Esophagus (tissue), 2 donors: ENCODE measurements around the gene WASL. TPM values are rescaled to one million over a fixed set of nuclear protein-coding genes. Genes with fewer than 3 reads are reported as not detected.

Experiments
- H3K27ac ChIP-seq, 2 donors: one replicate each; pipeline ENCODE4 v1.5.1; 2013; ENCODE audit warnings: low read depth in 2 of 2, mild to moderate bottlenecking in 2 of 2, inconsistent platforms in 1 of 2, low read length in 1 of 2, moderate library complexity in 1 of 2
- H3K27me3 ChIP-seq, 2 donors: one replicate each; pipeline ENCODE4 v1.6.1; 2013; ENCODE audit warnings: low read length in 2 of 2, control low read depth in 1 of 2, mild to moderate bottlenecking in 1 of 2; ENCODE audit not compliant: insufficient read depth in 2 of 2, control insufficient read depth in 1 of 2
- H3K36me3 ChIP-seq, 2 donors: one replicate each; pipeline ENCODE4 v1.6.1; 2013; ENCODE audit warnings: low read length in 1 of 2; ENCODE audit not compliant: control insufficient read depth in 2 of 2, insufficient read depth in 2 of 2
- H3K4me1 ChIP-seq, 2 donors: one replicate each; pipeline ENCODE4 v1.6.1; 2013; ENCODE audit warnings: low read length in 1 of 2; ENCODE audit not compliant: control insufficient read depth in 2 of 2, insufficient read depth in 2 of 2
- H3K4me3 ChIP-seq, 2 donors: one replicate each; pipeline ENCODE4 v1.5.1; 2013; ENCODE audit warnings: low read length in 2 of 2, mild to moderate bottlenecking in 2 of 2, low read depth in 1 of 2, moderate library complexity in 1 of 2
- H3K9me3 ChIP-seq, 2 donors: one replicate each; pipeline ENCODE4 v1.6.1; 2013; ENCODE audit warnings: mild to moderate bottlenecking in 2 of 2, low read depth in 1 of 2, low read length in 1 of 2, moderate library complexity in 1 of 2; ENCODE audit not compliant: control insufficient read depth in 2 of 2, insufficient read depth in 1 of 2
- WGBS, 2 donors: extraction: QIAGEN DNeasy Blood & Tissue Kit; methylation state at CpG; one replicate each; pipeline ENCODE4 v1.1.7; 2013; 5-methylcytosine and 5-hydroxymethylcytosine counted together
- polyA plus RNA-seq, 2 donors: library from polyadenylated mRNA; stranded (reverse); fragments of 200-250 nt; gene quantifications; one replicate each; pipeline ENCODE4 v1.2.3, GENCODE V29; 2013
- donor health status: healthy with polysubstance abuse.
- donor health status: Bipolar disorder and iron deficiency.

Gene WASL
- polyA plus RNA-seq, 2 donors = 13.7 to 20.7 TPM

DNA sequence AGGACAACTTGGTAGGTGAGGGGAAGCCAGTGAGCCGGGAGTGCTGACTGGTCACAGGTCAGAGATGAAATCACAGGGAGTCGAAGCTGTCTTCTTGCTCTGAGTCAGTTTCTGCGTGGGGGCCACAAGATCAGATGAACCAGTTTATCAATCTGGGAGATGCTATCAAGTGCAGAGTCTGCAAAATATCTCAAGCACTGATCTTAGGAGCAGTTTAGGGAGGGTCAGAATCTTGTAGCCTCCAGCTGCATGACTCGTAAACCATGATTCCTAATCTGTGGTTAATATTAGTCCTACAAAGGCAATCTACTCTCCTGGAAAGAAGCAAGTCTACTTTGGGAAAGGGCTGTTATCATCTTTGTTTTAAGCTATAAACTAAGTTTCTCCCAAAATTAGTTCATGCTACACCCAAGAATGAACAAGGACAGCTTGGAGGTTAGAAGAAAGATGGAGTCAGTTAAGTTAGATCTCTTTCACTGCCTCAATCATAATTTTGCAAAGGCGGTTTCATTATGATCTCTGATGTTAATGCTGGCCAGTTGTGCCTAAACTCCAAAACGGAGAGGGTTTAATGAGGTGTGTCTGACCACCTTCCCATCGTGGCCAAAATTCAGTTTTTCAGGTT lies 101.6 kb downstream of the WASL start:
- Histone ChIP-seq H3K9me3 (no peaks in the 10 kb centered on the region), H3K4me1 (no peaks in the 10 kb centered on the region), H3K36me3 (no peaks in the 10 kb centered on the region), H3K27ac (no peak overlapping the region), H3K27me3 (peaks cover 0 to 4% of the 10 kb centered on the region in 2 donors), H3K4me3 (no peak overlapping the region)
- 83 to 86% methylated on average over 7 of the region's 7 CpGs for WGBS, 2 donors

- Histone ChIP-seq H3K36me3 (no peaks in the 10 kb centered on the region), H3K27me3 (peaks cover 0 to 2% of the 10 kb centered on the region in 2 donors), H3K4me3 (no peak overlapping the region), H3K27ac (no peak overlapping the region), H3K4me1 (no peaks in the 10 kb centered on the region), H3K9me3 (no peaks in the 10 kb centered on the region)
- 61 to 73% methylated on average over 3 of the region's 3 CpGs for whole genome bisulfite sequencing, 2 donors
Observed at GRCh38 chr7:123645516-123645915, 103.3 kb downstream of the WASL start.

- WGBS, 2 donors = 24 to 25% methylated on average over 6 of the region's 6 CpGs
- no peaks in the 10 kb centered on the region for H3K9me3 ChIP-seq
- H3K4me3 ChIP-seq = no peak overlapping the region
- no peaks in the 10 kb centered on the region for H3K36me3 ChIP-seq
- no peak overlapping the region for H3K27ac ChIP-seq
- peaks cover 0 to 2% of the 10 kb centered on the region in 2 donors for H3K27me3 ChIP-seq
- no peaks in the 10 kb centered on the region for H3K4me1 ChIP-seq
Observed at GRCh38 chr7:123643495-123644441, 105.0 kb downstream of the WASL start.

DNA sequence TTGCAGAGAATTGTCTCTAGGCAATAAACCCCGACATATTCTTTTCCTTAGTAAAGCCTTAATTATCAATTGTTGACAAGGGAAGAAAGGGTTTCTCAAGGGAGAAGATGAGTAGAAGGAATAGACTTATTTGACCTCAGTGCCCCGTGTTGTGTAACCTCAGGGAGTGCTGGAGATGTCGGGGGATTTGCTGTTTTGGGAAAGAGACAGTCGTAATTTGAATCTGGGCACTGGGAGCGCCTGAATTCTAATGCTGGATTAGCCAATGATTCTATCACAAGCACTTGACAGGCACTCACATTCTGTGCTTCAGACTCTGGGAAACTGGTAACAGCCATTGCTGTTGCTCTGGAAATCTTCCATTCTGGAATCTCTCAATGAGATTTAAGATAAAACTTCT lies 106.9 kb downstream of the WASL start:
- no peaks in the 10 kb centered on the region for H3K4me1 ChIP-seq
- H3K27ac ChIP-seq = no peak overlapping the region
- no peaks in the 10 kb centered on the region for H3K36me3 ChIP-seq
- 82 to 83% methylated on average over 5 of the region's 5 CpGs for WGBS, 2 donors
- no peak overlapping the region for H3K4me3 ChIP-seq
- H3K9me3 ChIP-seq = no peaks in the 10 kb centered on the region
- peaks cover 0 to 2% of the 10 kb centered on the region in 2 donors for H3K27me3 ChIP-seq

DNA sequence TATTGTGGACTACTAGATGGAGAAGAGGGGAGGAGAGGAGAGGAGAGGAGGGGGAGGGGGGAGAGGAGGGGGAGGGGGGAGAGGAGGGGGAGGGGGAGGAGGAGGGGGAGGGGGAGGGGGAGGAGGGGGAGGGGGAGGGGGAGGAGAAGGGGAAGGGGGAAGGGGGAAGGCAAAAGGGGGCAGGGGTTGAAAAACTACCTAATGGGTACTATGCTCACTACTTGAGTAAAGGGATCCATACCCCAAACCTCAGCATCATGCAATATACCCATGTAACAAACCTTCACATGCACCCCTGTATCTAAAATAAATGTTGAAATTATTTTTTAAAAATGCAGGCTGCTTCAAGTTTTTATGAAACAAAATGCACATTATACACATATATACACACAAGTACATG lies 108.2 kb downstream of the WASL start:
- Histone ChIP-seq H3K27me3 (no peaks in the 10 kb centered on the region), H3K4me1 (no peaks in the 10 kb centered on the region), H3K36me3 (no peaks in the 10 kb centered on the region), H3K27ac (no peak overlapping the region), H3K9me3 (no peaks in the 10 kb centered on the region), H3K4me3 (no peak overlapping the region)

- H3K4me3 ChIP-seq = no peak overlapping the region
- no peaks in the 10 kb centered on the region for H3K27me3 ChIP-seq
- 80 to 83% methylated on average over 2 of the region's 2 CpGs for WGBS, 2 donors
- no peak overlapping the region for H3K27ac ChIP-seq
- H3K4me1 ChIP-seq = no peaks in the 10 kb centered on the region
- no peaks in the 10 kb centered on the region for H3K9me3 ChIP-seq
- no peaks in the 10 kb centered on the region for H3K36me3 ChIP-seq
Observed at GRCh38 chr7:123639631-123640030, 109.2 kb downstream of the WASL start.

- H3K4me3 ChIP-seq = no peak overlapping the region
- no peaks in the 10 kb centered on the region for H3K4me1 ChIP-seq
- no peak overlapping the region for H3K27ac ChIP-seq
- H3K27me3 ChIP-seq = no peaks in the 10 kb centered on the region
- no peaks in the 10 kb centered on the region for H3K9me3 ChIP-seq
- H3K36me3 ChIP-seq = no peaks in the 10 kb centered on the region
- 89 to 95% methylated on average over 2 of the region's 2 CpGs for WGBS, 2 donors
Observed at GRCh38 chr7:123637878-123638277, 110.9 kb downstream of the WASL start.

GRCh38 chr7:123637203-123637602 lies 111.6 kb downstream of the WASL start:
- H3K4me1 ChIP-seq = no peaks in the 10 kb centered on the region
- H3K36me3 ChIP-seq = no peaks in the 10 kb centered on the region
- WGBS, 2 donors = 46 to 53% methylated on average over 3 of the region's 3 CpGs
- no peak overlapping the region for H3K27ac ChIP-seq
- no peaks in the 10 kb centered on the region for H3K9me3 ChIP-seq
- no peak overlapping the region for H3K4me3 ChIP-seq
- H3K27me3 ChIP-seq = no peaks in the 10 kb centered on the region

DNA sequence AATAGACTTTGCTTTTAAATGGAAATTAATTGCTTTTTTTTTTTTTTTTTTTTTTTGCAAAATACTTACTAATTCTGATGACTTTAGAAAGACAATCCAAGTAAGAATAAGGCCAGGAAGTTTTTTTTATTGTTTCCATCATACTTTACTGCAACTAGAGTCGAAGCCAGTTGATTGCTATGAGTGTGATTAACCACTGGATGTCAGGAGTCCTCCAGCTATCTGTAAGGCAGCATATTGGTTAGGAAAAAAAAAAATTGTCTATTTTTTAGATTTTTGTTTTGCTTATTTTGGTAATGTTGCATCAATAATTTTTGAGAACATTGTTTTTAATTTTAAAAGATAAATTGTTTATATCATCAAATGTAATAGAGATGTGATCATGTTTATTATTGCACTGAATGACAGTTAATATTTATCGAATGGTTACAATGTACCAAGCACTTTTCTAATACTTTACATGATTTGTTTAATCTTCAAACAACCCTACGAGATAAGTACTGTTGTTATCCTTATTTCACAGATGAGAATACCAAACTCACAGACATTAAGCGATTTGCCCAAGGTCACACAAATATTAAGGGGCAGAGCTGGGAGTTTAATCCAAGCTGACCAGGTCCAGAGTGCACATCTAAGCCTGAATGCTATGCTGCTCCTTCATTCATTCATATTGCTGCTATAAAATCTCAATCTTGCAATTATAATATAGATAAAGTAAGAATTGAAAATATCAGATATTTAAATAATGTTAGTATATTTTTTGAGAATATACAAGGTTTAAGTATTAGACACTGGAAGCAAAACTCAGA lies 113.0 kb downstream of the WASL start:
- Histone ChIP-seq H3K4me3 (no peak overlapping the region), H3K36me3 (no peaks in the 10 kb centered on the region), H3K4me1 (no peaks in the 10 kb centered on the region), H3K9me3 (no peaks in the 10 kb centered on the region), H3K27ac (no peak overlapping the region), H3K27me3 (no peaks in the 10 kb centered on the region)
- WGBS, 2 donors = 35 to 44% methylated on average over 4 of the region's 4 CpGs
